Osteocyte (in vitro differentiated cells): ENCODE measurements around the gene STARD3. TPM values are rescaled to one million over a fixed set of nuclear protein-coding genes. Genes with fewer than 3 reads are reported as not detected.
"Not testable (repeated sequence)": the region's sequence is repeated elsewhere in the genome, so short reads cannot be mapped to it uniquely, and the experiment has no call there.

Source experiments
- DNase-seq: peaks from one replicate; pipeline ENCODE4 v3.0.0; 2021; ENCODE audit warnings: mixed read lengths; ENCODE audit not compliant: unreplicated experiment; ENCODE audit errors: extremely low spot score
- H3K27ac Mint-ChIP-seq: one replicate; pipeline ENCODE4 v1.8.0; 2021; ENCODE audit warnings: mild to moderate bottlenecking, mixed read lengths; ENCODE audit not compliant: unreplicated experiment
- H3K27me3 Mint-ChIP-seq: one replicate; pipeline ENCODE4 v1.8.0; 2021; ENCODE audit warnings: mixed read lengths; ENCODE audit not compliant: unreplicated experiment
- H3K36me3 Mint-ChIP-seq: one replicate; pipeline ENCODE4 v1.8.0; 2021; ENCODE audit warnings: mixed read lengths; ENCODE audit not compliant: unreplicated experiment
- H3K4me1 Mint-ChIP-seq: one replicate; pipeline ENCODE4 v1.8.0; 2021; ENCODE audit warnings: mixed read lengths; ENCODE audit not compliant: unreplicated experiment
- H3K4me3 Mint-ChIP-seq: one replicate; pipeline ENCODE4 v1.8.0; 2021; ENCODE audit warnings: mild to moderate bottlenecking, moderate library complexity, mixed read lengths; ENCODE audit not compliant: unreplicated experiment
- H3K9me3 Mint-ChIP-seq: one replicate; pipeline ENCODE4 v1.8.0; 2021; ENCODE audit warnings: mixed read lengths; ENCODE audit not compliant: unreplicated experiment
- CTCF ChIP-seq: fragments of 200-600 bp; sonication (generic); IDR thresholded peaks from 2 replicates; pipeline ENCODE4 v1.5.0; 2021; ENCODE audit warnings: antibody characterized with exemption, mild to moderate bottlenecking, moderate library complexity
- total RNA-seq: library from RNA; stranded (reverse); gene quantifications from 2 replicates; pipeline ENCODE4 v1.2.1, GENCODE V29; 2021

STARD3 gene
- total RNA-seq, 1 donor from 2014 or later = 68.9 TPM

- TF ChIP-seq CTCF = no peak
- no peaks in the 10 kb centered on the region for H3K9me3 Mint-ChIP-seq
- DNase-seq = no peak
- no peak overlapping the region for H3K4me3 Mint-ChIP-seq
- peaks cover 7% of the 10 kb centered on the region for H3K36me3 Mint-ChIP-seq
- H3K27me3 Mint-ChIP-seq = no peaks in the 10 kb centered on the region
- H3K27ac Mint-ChIP-seq = no peak overlapping the region
- H3K4me1 Mint-ChIP-seq = peaks cover 11% of the 10 kb centered on the region
Measured at GRCh38 chr17:39706921-39707337, 70.0 kb downstream of the STARD3 start.

- Mint-ChIP-seq H3K36me3 (peaks cover 14% of the 10 kb centered on the region), H3K27ac (no peak overlapping the region), H3K4me3 (no peak overlapping the region), H3K4me1 (peaks cover 5% of the 10 kb centered on the region), H3K9me3 (no peaks in the 10 kb centered on the region), H3K27me3 (no peaks in the 10 kb centered on the region)
- DNase-seq = no peak
- no peak for TF ChIP-seq CTCF
Measured at GRCh38 chr17:39709319-39709997, 72.5 kb downstream of the STARD3 start.

GRCh38 chr17:39709998-39710964 lies 73.3 kb downstream of the STARD3 start:
- H3K27ac Mint-ChIP-seq = no peak overlapping the region
- no peak for TF ChIP-seq CTCF
- H3K27me3 Mint-ChIP-seq = no peaks in the 10 kb centered on the region
- H3K4me3 Mint-ChIP-seq = no peak overlapping the region
- H3K9me3 Mint-ChIP-seq = no peaks in the 10 kb centered on the region
- H3K36me3 Mint-ChIP-seq = peaks cover 16% of the 10 kb centered on the region
- no peaks in the 10 kb centered on the region for H3K4me1 Mint-ChIP-seq
- no peak for DNase-seq

GRCh38 chr17:39711071-39711470 lies 74.1 kb downstream of the STARD3 start:
- peaks cover 18% of the 10 kb centered on the region for H3K36me3 Mint-ChIP-seq
- not testable (repeated sequence) for H3K4me3 Mint-ChIP-seq, DNase-seq, H3K9me3 Mint-ChIP-seq, H3K27me3 Mint-ChIP-seq, H3K4me1 Mint-ChIP-seq, H3K27ac Mint-ChIP-seq

GRCh38 chr17:39711851-39712250 lies 74.9 kb downstream of the STARD3 start:
- no peak for DNase-seq
- Mint-ChIP-seq H3K4me1 (no peaks in the 10 kb centered on the region), H3K27ac (no peak overlapping the region), H3K27me3 (no peaks in the 10 kb centered on the region), H3K36me3 (peaks cover 18% of the 10 kb centered on the region), H3K9me3 (no peaks in the 10 kb centered on the region), H3K4me3 (no peak overlapping the region)
- no peak for TF ChIP-seq CTCF

Other genes with a start within 250 kb of the STARD3 start
- 28.0 TPM in 2 replicates for gene FBXL20, start 235.5 kb upstream of the STARD3 start, total RNA-seq
- 45.9 and 48.0 TPM in 2 replicates for gene MED1, start 185.9 kb upstream of the STARD3 start, total RNA-seq
- gene CDK12, start 175.7 kb upstream of the STARD3 start, total RNA-seq = 57.4 and 59.0 TPM in 2 replicates
- gene NEUROD2, start 29.2 kb upstream of the STARD3 start, total RNA-seq = not detected in 2 replicates
- gene PPP1R1B, start 10.2 kb upstream of the STARD3 start, total RNA-seq = 4.5 and 6.0 TPM in 2 replicates
- gene TCAP, start 28.2 kb downstream of the STARD3 start, total RNA-seq = 0.94 and 1.3 TPM in 2 replicates
- 1.9 and 2.4 TPM in 2 replicates for gene PNMT, start 31.3 kb downstream of the STARD3 start, total RNA-seq
- 33.8 and 35.3 TPM in 2 replicates for gene PGAP3, start 50.9 kb downstream of the STARD3 start, total RNA-seq
- 66.2 and 69.9 TPM in 2 replicates for gene ERBB2, start 62.9 kb downstream of the STARD3 start, total RNA-seq
- 48.4 and 52.7 TPM in 2 replicates for gene MIEN1, start 93.4 kb downstream of the STARD3 start, total RNA-seq
- 0.94 and 1.2 TPM in 2 replicates for gene GRB7, start 100.8 kb downstream of the STARD3 start, total RNA-seq
- not detected in 2 replicates for gene IKZF3, start 227.2 kb downstream of the STARD3 start, total RNA-seq
- not detected in 2 replicates for gene ZPBP2, start 231.1 kb downstream of the STARD3 start, total RNA-seq